Vagina (tissue), 2 donors: ENCODE measurements around the gene RILPL1. TPM values are rescaled to one million over a fixed set of nuclear protein-coding genes. Genes with fewer than 3 reads are reported as not detected.

Experiments
- DNase-seq, 2 donors: peaks; one replicate each; pipeline ENCODE4 v3.0.0-alpha.2; 2017; ENCODE audit errors: extremely low spot score in 2 of 2
- H3K27ac ChIP-seq: fragments of 200-600 bp; sonication (generic); one replicate; pipeline ENCODE4 v1.5.1; 2019
- H3K27me3 ChIP-seq: fragments of 200-600 bp; sonication (generic); one replicate; pipeline ENCODE4 v1.5.1; 2019
- H3K36me3 ChIP-seq, 2 donors: fragments of 200-600 bp; sonication (generic); one replicate each; pipeline ENCODE4 v1.5.1; 2017 to 2019
- H3K4me1 ChIP-seq: fragments of 200-600 bp; sonication (generic); one replicate; pipeline ENCODE4 v1.5.1; 2019
- H3K4me3 ChIP-seq, 2 donors: fragments of 200-600 bp; sonication (generic); 1 replicate in 1 of 2; 2 replicates in 1 of 2; pipeline ENCODE4 v1.5.1; 2016 to 2019
- H3K9me3 ChIP-seq: fragments of 200-600 bp; sonication (generic); one replicate; pipeline ENCODE4 v1.5.1; 2019
- CTCF ChIP-seq, 3 experiments: fragments of 450-650 bp in 2 of 3; fragments of 200-600 bp in 1 of 3; sonication (generic) in 1 of 3; IDR thresholded peaks; one replicate each; pipeline ENCODE4 v1.5.1; 2017 to 2019; ENCODE audit warnings: antibody characterized with exemption in 3 of 3, mild to moderate bottlenecking in 2 of 3, moderate library complexity in 2 of 3
- POLR2A ChIP-seq, 2 donors: fragments of 450-650 bp; IDR thresholded peaks; one replicate each; pipeline ENCODE4 v1.6.1; 2017; ENCODE audit warnings: antibody characterized with exemption in 2 of 2, mild to moderate bottlenecking in 2 of 2, moderate library complexity in 2 of 2
- POLR2AphosphoS5 ChIP-seq, 2 donors: sonication (generic); formaldehyde crosslinking; IDR thresholded peaks; one replicate each; pipeline ENCODE4 v1.9.0; 2017; ENCODE audit warnings: antibody characterized with exemption in 2 of 2, mild to moderate bottlenecking in 2 of 2, low read depth in 1 of 2; ENCODE audit not compliant: insufficient read depth in 1 of 2
- intact Hi-C: fragments of 100-400 bp; cut with DNase I; formaldehyde crosslinking; loops from one replicate; pipeline ENCODE4 v1.15.1; 2023
- total RNA-seq: library from RNA; depleted of rRNA; stranded (reverse); fragments of >200 nt; gene quantifications from one replicate; pipeline ENCODE4 v1.2.3, GENCODE V29; 2016

RILPL1 gene
- total RNA-seq, 1 donor from 2014 or later = 29.7 TPM

- no peaks in the 10 kb centered on the region for H3K9me3 ChIP-seq
- peaks cover 4% of the 10 kb centered on the region for H3K4me1 ChIP-seq
- H3K27ac ChIP-seq = no peak overlapping the region
- no peak overlapping the region for H3K4me3 ChIP-seq
- DNase-seq = no peak
- no peak for TF ChIP-seq POLR2A (IDR thresholded peaks at IDR 0.05)
- TF ChIP-seq CTCF (IDR thresholded peaks at IDR 0.05) = no peak
- no peak for TF ChIP-seq POLR2AphosphoS5 (IDR thresholded peaks at IDR 0.05; ENCODE audit: insufficient read depth in 1 of 2, low read depth in 1 of 2)
- intact Hi-C loops = no loop called here
- no peaks in the 10 kb centered on the region for H3K27me3 ChIP-seq
- H3K36me3 ChIP-seq = peaks cover 0 to 30% of the 10 kb centered on the region in 2 donors
These were observed 19.7 kb downstream of the RILPL1 start for GRCh38 chr12:123513805-123514204.

GRCh38 chr12:123512838-123513665 is 20.5 kb downstream of the RILPL1 start:
- no peak for TF ChIP-seq CTCF (IDR thresholded peaks at IDR 0.05)
- TF ChIP-seq POLR2AphosphoS5 (IDR thresholded peaks at IDR 0.05; ENCODE audit: insufficient read depth in 1 of 2, low read depth in 1 of 2) = no peak
- TF ChIP-seq POLR2A (IDR thresholded peaks at IDR 0.05) = no peak
- Histone ChIP-seq H3K27me3 (no peaks in the 10 kb centered on the region), H3K36me3 (peaks cover 0 to 29% of the 10 kb centered on the region in 2 donors), H3K4me3 (no peak overlapping the region), H3K27ac (no peak overlapping the region), H3K9me3 (no peaks in the 10 kb centered on the region), H3K4me1 (no peaks in the 10 kb centered on the region)
- DNase-seq = no peak
- intact Hi-C loops = no loop called here

- Histone ChIP-seq H3K36me3 (no peaks in the 10 kb centered on the region), H3K27me3 (no peaks in the 10 kb centered on the region), H3K4me1 (no peaks in the 10 kb centered on the region), H3K9me3 (no peaks in the 10 kb centered on the region), H3K4me3 (no peak overlapping the region), H3K27ac (no peak overlapping the region)
- intact Hi-C loops = no loop called here
- no peak for TF ChIP-seq POLR2AphosphoS5 (IDR thresholded peaks at IDR 0.05; ENCODE audit: insufficient read depth in 1 of 2, low read depth in 1 of 2)
- no peak for TF ChIP-seq POLR2A (IDR thresholded peaks at IDR 0.05)
- TF ChIP-seq CTCF (IDR thresholded peaks at IDR 0.05) = no peak
- no peak for DNase-seq
These were observed 26.7 kb downstream of the RILPL1 start for GRCh38 chr12:123506843-123507236.

- Histone ChIP-seq H3K4me1 (no peaks in the 10 kb centered on the region), H3K4me3 (no peak overlapping the region), H3K9me3 (no peaks in the 10 kb centered on the region), H3K36me3 (no peaks in the 10 kb centered on the region), H3K27ac (no peak overlapping the region), H3K27me3 (no peaks in the 10 kb centered on the region)
- no peak for DNase-seq
- TF ChIP-seq POLR2AphosphoS5 (IDR thresholded peaks at IDR 0.05; ENCODE audit: insufficient read depth in 1 of 2, low read depth in 1 of 2) (no peak), CTCF (IDR thresholded peaks at IDR 0.05) (no peak), POLR2A (IDR thresholded peaks at IDR 0.05) (no peak)
- intact Hi-C loops = no loop called here
These were observed 27.3 kb downstream of the RILPL1 start for GRCh38 chr12:123506059-123506842.
